Measurements from ENCODE around the gene RRAS.

Gene RRAS

DNA sequence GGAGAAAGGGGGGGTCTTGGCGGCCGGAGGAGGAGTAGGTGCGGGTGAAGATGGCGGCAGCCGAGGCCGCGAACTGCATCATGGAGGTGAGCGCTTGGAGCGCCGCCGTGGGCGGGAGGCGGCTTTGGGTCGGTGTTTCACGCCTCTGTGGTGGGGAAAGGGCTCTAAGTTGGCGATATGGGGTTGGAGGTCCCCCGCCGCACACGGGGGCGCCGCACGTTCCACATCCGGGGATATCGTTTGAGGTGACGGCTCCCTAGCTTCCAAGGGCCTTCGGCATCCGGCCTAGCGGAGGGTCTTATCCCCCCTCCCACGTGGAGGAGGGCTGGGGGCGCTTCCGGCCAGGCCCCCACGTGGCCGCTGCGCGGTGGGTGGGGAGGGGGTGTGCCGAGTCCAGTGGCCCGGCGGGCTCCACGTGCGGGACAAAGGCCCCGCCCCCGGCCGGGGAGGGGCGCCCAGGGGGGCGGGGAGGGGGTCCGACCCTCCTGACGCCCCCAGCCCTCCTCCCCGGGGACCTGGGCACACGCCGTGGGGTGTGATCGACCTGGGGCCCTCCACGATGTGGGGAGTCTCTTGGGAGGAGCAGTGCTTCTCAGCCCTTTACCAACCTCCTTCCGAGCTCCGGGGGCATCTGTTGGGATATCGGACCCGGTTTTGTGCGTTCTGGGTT lies 37.4 kb upstream of the RRAS start, which contains the start of gene PRMT1:
Gene PRMT1 (plus strand): TSS at position 41 of the 670 bp plus-strand sequence. CDS start 10 bp downstream, at position 51.
- peak within 1 kb of the TSS; percentile 97 for H3K4me3 ChIP-seq (ENCODE audit: control insufficient read depth, low read depth, low read length)
- no peak for DNase-seq (ENCODE audit: low read depth)
- TF ChIP-seq, protein P1, sequence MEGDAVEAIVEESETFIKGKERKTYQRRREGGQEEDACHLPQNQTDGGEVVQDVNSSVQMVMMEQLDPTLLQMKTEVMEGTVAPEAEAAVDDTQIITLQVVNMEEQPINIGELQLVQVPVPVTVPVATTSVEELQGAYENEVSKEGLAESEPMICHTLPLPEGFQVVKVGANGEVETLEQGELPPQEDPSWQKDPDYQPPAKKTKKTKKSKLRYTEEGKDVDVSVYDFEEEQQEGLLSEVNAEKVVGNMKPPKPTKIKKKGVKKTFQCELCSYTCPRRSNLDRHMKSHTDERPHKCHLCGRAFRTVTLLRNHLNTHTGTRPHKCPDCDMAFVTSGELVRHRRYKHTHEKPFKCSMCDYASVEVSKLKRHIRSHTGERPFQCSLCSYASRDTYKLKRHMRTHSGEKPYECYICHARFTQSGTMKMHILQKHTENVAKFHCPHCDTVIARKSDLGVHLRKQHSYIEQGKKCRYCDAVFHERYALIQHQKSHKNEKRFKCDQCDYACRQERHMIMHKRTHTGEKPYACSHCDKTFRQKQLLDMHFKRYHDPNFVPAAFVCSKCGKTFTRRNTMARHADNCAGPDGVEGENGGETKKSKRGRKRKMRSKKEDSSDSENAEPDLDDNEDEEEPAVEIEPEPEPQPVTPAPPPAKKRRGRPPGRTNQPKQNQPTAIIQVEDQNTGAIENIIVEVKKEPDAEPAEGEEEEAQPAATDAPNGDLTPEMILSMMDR (IDR thresholded peaks at IDR 0.05; ENCODE audit: control insufficient read depth, insufficient read depth, low read depth, low read length, missing control alignments), result no peak

DNA sequence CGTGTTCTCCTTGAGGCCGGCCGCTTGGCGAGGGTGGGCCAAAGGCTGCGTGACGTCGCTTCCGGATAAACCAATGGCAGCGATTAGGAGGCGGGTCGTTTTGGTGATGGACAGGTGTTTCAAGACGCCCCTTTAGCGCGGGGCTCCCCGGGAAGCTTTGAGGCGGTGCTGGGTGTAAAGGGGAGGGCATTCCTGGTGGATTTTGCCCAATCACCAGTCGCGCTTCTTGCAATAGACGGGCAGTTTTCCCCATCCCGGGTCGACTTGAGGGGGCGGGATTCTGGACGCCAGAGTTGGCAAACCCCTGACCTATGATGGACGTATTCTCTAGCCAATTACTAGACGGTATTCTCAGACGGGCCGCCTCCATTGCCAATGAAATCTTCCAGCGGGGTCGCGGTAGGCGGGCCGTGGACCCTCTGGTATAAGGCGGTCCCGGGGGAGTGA lies 36.9 kb upstream of the RRAS start:
- TF ChIP-seq, protein P1 (IDR thresholded peaks at IDR 0.05; ENCODE audit: control insufficient read depth, insufficient read depth, low read depth, low read length, missing control alignments), result no peak
- DNase-seq (ENCODE audit: low read depth), result peak; percentile 100
- H3K4me3 ChIP-seq (ENCODE audit: control insufficient read depth, low read depth, low read length), result peak overlapping the region; percentile 97

DNA sequence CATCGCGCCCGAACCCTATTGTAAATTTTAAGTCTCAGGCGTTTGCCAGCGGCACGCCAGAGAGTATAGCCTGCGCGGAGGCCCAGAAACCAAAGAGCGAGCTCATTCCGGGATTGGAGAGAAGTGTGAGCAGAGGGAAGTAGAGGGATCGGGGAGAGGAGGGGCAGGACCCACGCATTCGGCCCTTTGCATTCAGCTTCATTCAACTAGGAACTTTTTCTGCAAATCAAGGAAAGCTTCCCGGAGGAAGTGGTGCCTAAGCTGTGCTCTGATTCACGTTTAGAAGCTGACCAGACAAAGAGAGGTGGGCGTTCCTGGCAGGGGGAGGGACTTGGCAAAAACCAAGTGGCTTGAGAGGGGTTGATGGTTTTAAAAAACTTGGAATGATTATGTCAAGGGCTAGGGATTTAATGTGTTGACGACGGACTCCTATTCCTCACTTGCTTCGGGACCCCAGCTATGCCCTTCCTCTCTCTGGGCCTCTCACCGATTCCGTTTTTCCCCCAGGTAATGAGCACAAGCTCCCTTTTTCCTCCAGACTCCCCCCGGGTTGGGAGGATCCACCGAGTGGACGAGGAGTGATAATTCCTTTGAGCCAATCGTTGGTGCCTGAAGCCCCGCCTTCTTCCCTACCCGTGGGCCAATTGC lies 36.3 kb upstream of the RRAS start:
- DNase-seq (ENCODE audit: low read depth), result peak; percentile 81
- peak overlapping the region; percentile 38 for H3K4me3 ChIP-seq (ENCODE audit: control insufficient read depth, low read depth, low read length)
- TF ChIP-seq, protein P1 (IDR thresholded peaks at IDR 0.05; ENCODE audit: control insufficient read depth, insufficient read depth, low read depth, low read length, missing control alignments), result no peak

DNA sequence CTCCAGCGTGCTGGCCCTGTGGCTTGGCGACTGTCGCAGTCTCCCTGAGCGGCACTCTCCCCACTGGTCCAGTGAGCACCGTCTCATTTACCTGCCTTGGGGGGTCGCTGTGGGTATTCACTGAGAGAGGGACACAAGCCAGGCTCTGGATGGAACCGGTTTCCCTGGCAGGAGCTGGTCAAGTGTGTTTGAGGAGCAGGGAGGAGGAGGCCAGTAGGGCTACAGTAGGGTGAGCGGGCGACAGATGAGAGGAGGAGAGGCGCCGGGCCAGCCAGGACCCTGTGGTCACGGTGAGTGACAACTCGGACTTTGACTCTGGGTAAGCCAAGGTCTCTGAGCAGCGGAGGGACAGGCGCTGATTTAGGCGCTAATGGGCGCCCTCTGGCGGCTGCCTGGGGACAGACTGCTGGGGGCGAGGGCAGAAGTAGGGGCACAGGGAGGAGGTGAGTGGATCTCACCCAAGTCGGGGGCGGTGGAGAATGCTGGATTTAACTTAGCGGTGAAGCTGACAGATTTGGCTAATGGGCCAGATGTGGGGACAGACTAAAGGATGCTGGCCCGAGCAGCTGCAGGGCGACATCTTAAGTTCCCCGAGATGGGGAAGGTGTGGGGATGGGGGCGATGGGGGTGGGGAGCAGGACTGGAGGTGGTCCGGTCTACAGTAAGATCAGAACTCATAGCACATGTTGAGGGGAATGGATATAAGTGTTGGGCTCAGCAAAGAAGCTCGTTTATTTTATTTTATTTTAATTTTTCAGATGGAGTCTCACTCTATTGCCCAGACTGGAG lies 32.4 kb upstream of the RRAS start:
- no peak overlapping the region for H3K4me3 ChIP-seq (ENCODE audit: control insufficient read depth, low read depth, low read length)
- no peak for DNase-seq (ENCODE audit: low read depth)
- TF ChIP-seq, protein P1 (IDR thresholded peaks at IDR 0.05; ENCODE audit: control insufficient read depth, insufficient read depth, low read depth, low read length, missing control alignments), result peak; percentile 95

DNA sequence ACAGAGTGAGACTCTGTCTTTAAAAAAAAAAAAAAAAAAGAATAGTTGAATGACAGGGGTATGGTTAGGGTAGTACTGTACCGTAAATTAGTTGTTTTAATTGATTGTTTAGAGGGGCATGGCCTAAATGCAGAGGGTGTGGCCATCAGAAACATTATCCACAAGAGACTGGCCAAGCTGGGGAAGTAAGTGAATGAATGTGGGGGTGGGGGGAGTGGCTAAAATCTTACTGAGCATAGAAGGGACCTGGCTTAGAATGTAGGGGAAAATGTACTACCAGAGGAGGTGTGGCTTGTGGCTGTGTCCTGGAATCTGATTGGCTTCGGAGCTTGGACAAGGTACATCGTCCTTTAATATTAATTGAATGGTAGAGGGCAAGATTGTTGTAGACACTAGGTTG lies 29.6 kb upstream of the RRAS start:
- TF ChIP-seq, protein P1 (IDR thresholded peaks at IDR 0.05; ENCODE audit: control insufficient read depth, insufficient read depth, low read depth, low read length, missing control alignments), result no peak
- DNase-seq (ENCODE audit: low read depth), result no peak
- H3K4me3 ChIP-seq (ENCODE audit: control insufficient read depth, low read depth, low read length), result no peak overlapping the region

DNA sequence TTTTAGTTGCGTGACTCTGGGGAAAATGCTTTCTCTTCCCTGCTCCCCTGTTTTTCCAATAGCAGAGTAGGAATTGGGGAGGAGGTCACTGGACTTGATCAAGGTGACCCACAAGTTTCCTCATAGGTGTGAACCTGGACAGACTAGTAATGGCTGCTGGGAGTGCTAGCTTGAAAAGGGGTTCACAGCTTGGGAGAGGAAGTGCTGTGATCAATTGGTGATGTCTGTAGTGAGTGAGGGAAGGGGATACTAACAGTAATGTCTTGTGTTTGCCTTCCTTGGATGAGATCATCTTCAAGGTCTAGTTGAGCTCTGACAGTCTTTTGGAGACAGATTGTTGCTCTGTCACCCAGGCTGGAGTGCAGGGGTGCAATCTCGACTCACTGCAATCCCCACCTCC lies 27.5 kb upstream of the RRAS start:
- TF ChIP-seq, protein P1 (IDR thresholded peaks at IDR 0.05; ENCODE audit: control insufficient read depth, insufficient read depth, low read depth, low read length, missing control alignments), result no peak
- no peak for DNase-seq (ENCODE audit: low read depth)
- no peak overlapping the region for H3K4me3 ChIP-seq (ENCODE audit: control insufficient read depth, low read depth, low read length)
